Suprapubic skin (tissue), 4 donors: ENCODE measurements around the gene CFAP52.

Experiments used
- CTCF ChIP-seq, 2 donors: fragments of 200-600 bp in 1 of 2; fragments of 450-650 bp in 1 of 2; sonication (generic) in 1 of 2; IDR thresholded peaks; one replicate each; pipeline ENCODE4 v1.5.1; 2016 to 2019; ENCODE audit warnings: antibody characterized with exemption in 2 of 2, mild to moderate bottlenecking in 1 of 2, moderate library complexity in 1 of 2
- EP300 ChIP-seq: sonication (generic); formaldehyde crosslinking; IDR thresholded peaks from one replicate; pipeline ENCODE4 v1.6.1; 2017; ENCODE audit warnings: antibody characterized with exemption
- POLR2A ChIP-seq, 2 donors: fragments of 450-650 bp; IDR thresholded peaks; one replicate each; pipeline ENCODE4 v1.6.1; 2017; ENCODE audit warnings: antibody characterized with exemption in 2 of 2, mild to moderate bottlenecking in 2 of 2, moderate library complexity in 2 of 2
- POLR2AphosphoS5 ChIP-seq, 3 donors: sonication (generic); formaldehyde crosslinking; IDR thresholded peaks; one replicate each; pipeline ENCODE4 v1.6.1; 2017; ENCODE audit warnings: antibody characterized with exemption in 3 of 3

GRCh38 chr17:9568004-9568403 is 8.4 kb upstream of the CFAP52 start:
- TF ChIP-seq CTCF (IDR thresholded peaks at IDR 0.05) (no peak), POLR2A (IDR thresholded peaks at IDR 0.05) (no peak), POLR2AphosphoS5 (IDR thresholded peaks at IDR 0.05) (no peak), EP300 (no peak)
